ENCODE data around the gene SHCBP1.
"Not testable (repeated sequence)": the region's sequence is repeated elsewhere in the genome, so short reads cannot be mapped to it uniquely, and the experiment has no call there.

Gene SHCBP1

GRCh38 chr16:46621006-46621933, at the start of gene SHCBP1:
Gene SHCBP1, minus strand, starts transcription at chr16:46621379. Its CDS starts 20 bp downstream, at chr16:46621359.
- DNase-seq (ENCODE audit: low read depth, low spot score): peak; percentile 26

- no peak for DNase-seq (ENCODE audit: low read depth, low spot score)
Measured at GRCh38 chr16:46662123-46662522, 40.9 kb upstream of the SHCBP1 start.

GRCh38 chr16:46658925-46659324, 37.7 kb upstream of the SHCBP1 start:
- DNase-seq (ENCODE audit: low read depth, low spot score): no peak

GRCh38 chr16:46651305-46651704, 30.1 kb upstream of the SHCBP1 start:
- no peak for DNase-seq (ENCODE audit: low read depth, low spot score)

- no peak for DNase-seq (ENCODE audit: low read depth, low spot score)
Measured at GRCh38 chr16:46650254-46650623, 29.1 kb upstream of the SHCBP1 start.

GRCh38 chr16:46649588-46650253, 28.5 kb upstream of the SHCBP1 start:
- no peak for DNase-seq (ENCODE audit: low read depth, low spot score)

- no peak for DNase-seq (ENCODE audit: low read depth, low spot score)
Measured at GRCh38 chr16:46648656-46649055, 27.5 kb upstream of the SHCBP1 start.

GRCh38 chr16:46638947-46639925, 18.1 kb upstream of the SHCBP1 start:
- no peak for DNase-seq (ENCODE audit: low read depth, low spot score)

GRCh38 chr16:46632778-46633733, 11.9 kb upstream of the SHCBP1 start:
- DNase-seq (ENCODE audit: low read depth, low spot score): no peak

GRCh38 chr16:46629331-46630219, 8.4 kb upstream of the SHCBP1 start:
- no peak for DNase-seq (ENCODE audit: low read depth, low spot score)

GRCh38 chr16:46627746-46628145, 6.6 kb upstream of the SHCBP1 start:
- DNase-seq (ENCODE audit: low read depth, low spot score): no peak

- DNase-seq (ENCODE audit: low read depth, low spot score): not testable (repeated sequence)
Measured at GRCh38 chr16:46626681-46627080, 5.5 kb upstream of the SHCBP1 start.

GRCh38 chr16:46624862-46625261, 3.7 kb upstream of the SHCBP1 start:
- DNase-seq (ENCODE audit: low read depth, low spot score): not testable (repeated sequence)

- DNase-seq (ENCODE audit: low read depth, low spot score): not testable (repeated sequence)
Measured at GRCh38 chr16:46623707-46624106, 2.5 kb upstream of the SHCBP1 start.

GRCh38 chr16:46623246-46623645, 2.1 kb upstream of the SHCBP1 start:
- DNase-seq (ENCODE audit: low read depth, low spot score): not testable (repeated sequence)

GRCh38 chr16:46621934-46622676, 926 bp upstream of the SHCBP1 start:
- DNase-seq (ENCODE audit: low read depth, low spot score): no peak

- DNase-seq (ENCODE audit: low read depth, low spot score): no peak
Measured at GRCh38 chr16:46620266-46621005, 743 bp downstream of the SHCBP1 start.

- DNase-seq (ENCODE audit: low read depth, low spot score): no peak
Measured at GRCh38 chr16:46618516-46618915, 2.7 kb downstream of the SHCBP1 start.
